Limb (tissue), 2 donors: Measurements from ENCODE around the gene SCYGR8.
A peak's percentile ranks its signal among the peaks of the same experiment; 100 is the strongest.

Experiments
- DNase-seq, 2 donors: peaks; one replicate each; pipeline ENCODE4 v3.0.0-alpha.2; 2016; ENCODE audit errors: extremely low spot score in 2 of 2

SCYGR8 gene

DNA sequence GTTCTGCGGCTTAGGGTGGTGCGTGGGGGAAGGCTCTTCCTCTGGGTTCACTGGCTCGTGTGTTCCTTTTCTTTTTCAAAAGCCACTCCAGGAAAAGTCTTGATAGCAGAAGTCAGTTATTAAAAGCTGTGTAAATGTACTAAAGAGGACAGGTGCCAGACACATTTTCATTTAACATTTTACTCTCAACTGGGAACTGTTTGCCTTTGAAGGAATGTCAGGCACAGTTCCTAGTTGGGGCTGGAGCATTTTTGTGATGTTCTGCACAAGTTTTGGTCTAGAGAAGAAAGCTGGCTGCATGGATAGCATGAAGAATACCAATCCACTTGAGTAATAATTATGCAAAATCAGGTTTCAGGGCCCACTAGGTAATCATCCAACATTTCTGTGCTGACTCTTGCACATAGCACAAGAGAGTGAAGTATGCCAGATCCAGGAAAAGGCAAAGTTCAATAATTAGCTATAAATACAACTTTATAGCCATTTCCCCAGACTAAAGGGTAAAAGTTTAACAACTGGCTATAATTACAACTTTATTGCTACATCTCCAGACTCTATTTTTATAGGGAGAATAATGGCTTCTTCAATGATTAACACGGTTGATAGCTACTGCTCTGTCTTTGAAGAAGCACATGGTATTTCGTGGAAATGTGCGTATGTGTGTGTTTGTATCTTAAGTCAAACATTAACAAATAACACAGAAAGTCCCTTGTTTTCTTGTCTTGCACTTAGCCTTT, 16.2 kb downstream of the SCYGR8 start:
- peak in 1 of 2 donors; percentile 7 for DNase-seq

GRCh38 chr2:227765788-227766372, 20.2 kb downstream of the SCYGR8 start:
- no peak for DNase-seq

DNA sequence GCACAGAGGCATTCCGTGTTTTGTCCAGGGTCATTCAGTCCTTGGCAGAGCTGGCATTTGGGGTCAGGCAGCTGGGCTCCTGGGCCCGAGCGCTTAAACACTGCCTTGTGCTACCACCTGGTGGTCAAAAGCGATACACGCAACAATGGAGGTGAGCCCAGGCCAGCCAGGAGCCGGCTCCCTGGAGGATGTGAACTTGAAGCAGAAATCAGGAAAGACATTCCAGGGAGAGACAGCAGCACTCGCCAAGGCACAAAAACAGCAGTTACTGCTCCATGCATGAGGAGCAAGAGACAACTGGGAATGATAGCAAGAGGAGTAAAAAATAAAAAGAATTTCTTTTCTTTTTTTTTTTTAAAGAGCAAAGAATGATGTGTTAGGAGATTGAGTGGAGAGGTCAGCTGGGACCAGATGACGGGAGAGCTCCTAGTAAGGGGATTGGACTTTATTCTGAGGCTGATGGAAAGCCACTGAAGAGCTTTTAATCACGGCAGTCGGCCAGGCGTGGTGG, 20.7 kb downstream of the SCYGR8 start:
- peak; percentile 75 to 81 for DNase-seq

DNA sequence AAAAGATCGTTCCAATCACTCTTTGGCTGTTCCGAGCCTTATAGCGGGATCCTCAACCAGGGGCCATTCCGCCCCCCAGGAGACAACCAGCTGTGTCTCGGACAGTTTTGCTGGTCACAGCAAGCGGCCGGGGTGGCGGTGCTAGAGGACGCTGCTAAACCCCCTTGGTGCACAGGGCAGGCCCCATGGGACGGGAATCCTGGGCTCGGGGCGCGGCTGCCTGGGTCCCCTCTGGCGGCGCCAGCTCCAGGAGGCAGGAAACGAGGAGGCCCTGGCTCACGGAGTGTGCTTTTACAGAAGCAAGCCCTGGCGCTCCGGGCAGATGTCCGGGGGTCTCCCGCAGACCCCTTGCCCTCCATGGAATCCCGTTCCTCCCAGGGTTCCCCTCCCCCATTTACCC, 22.1 kb downstream of the SCYGR8 start:
- no peak for DNase-seq

- no peak for DNase-seq
Observed at GRCh38 chr2:227772197-227772661, 26.5 kb downstream of the SCYGR8 start.

DNA sequence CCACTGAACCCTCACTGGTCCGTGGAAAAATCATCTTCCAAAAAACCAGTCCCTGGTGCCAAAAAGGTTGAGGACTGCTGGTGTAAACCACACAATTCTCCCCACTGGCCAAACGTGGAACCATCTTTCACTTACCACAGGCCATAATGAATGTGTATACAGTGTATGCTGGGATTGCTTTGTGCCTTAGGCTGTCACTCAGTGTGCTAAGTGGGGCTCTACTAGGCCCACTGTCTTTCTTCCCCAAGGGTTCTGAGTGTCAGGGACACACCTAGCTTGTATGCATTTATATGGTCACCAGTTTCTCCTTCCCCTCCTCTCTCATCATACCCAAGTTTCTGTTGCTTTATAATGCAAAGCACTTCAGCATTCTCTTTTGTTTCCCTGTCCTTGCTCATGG, 27.2 kb downstream of the SCYGR8 start:
- DNase-seq = no peak

DNA sequence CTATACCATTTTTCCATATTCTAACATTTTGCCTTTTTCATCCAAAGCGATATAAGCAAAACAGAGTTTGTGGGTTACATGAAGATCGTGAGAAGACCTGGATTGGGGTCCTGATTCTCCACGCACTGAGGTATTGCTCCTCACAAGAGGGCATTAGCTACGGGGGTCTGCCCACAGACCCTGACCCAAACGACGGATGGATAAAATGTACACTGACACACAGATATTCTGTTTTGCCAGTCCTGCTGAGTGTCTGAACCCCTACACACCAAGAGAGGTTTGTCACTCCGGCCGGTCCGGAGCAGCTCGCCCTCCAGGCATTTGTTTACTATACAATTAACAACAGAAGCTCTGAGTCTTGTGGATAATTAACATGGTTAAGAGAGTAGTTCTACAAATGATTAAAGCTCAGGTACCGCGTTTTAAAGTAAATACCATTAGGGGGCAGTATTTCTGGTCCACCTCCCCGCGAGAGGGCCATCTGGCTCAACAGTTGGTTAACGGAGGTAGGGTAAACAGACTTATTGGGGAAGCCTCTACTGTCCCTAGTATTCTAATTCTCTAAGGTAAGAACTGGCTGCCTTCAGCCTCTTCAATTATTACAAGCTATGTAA, 28.4 kb downstream of the SCYGR8 start:
- DNase-seq = no peak

DNA sequence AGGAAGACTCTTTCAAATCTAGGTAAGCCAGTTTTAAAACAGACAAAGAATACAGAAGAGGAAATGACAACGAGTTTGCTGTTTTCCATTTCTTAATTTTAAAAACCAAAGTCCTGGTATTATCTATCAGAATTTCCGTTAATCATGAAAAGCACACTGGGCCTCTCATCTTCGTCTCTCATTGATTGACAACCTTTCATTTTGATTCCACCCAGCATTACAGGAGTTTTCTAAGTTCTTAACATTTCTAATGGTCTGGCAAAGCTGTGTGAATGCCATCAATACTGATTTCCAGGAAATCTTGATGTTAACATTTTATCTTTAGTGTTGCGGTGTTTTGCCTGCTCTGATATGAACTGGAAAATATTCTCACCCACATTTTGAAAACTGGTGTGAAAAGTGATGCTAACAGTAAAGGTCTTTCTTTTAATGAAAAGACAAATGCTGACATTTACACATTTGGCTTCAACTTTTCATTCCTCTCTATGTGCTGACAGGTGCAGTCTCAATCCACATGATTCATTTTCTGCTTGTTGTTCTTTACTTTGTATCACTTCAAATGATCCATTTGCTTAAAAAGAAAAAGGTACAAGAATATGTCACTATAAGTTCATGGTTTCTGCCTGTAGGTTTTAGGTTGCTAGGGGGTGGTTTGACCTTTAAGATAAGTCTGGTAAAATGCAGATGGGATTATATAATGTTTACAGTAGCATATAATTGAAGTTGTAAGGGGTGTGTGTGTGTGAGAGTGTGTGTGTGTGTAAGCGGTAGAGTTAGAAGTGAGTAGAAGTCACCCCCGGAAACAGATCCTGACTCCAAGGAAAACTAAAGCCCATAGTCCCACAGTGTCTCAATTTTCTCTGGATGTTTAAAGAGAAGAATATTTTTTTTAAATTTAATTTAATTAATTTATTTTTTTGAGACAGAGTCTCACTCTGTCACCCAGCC, 29.5 kb downstream of the SCYGR8 start:
- no peak for DNase-seq

GRCh38 chr2:227780981-227781615, 35.4 kb downstream of the SCYGR8 start:
- DNase-seq = no peak

DNA sequence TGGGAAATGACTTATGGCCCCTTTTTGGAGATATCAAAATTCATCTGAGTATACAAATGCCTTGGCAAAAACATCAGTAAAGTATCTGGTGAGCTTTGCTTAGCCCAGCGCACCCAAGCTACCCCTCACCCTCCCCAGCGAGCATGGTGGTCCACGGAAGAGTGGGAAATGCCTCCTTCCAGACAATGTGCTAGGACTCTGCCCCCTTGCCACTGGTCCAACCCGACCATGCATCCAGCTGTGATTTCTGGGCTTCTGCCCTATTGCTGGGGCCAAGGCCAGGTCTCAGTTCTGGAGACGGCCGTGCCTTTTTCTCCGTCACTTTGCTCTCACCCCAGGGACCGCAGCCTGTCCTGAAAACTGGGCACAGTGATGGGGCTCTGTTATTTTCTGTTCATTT, 36.1 kb downstream of the SCYGR8 start:
- DNase-seq = no peak

DNA sequence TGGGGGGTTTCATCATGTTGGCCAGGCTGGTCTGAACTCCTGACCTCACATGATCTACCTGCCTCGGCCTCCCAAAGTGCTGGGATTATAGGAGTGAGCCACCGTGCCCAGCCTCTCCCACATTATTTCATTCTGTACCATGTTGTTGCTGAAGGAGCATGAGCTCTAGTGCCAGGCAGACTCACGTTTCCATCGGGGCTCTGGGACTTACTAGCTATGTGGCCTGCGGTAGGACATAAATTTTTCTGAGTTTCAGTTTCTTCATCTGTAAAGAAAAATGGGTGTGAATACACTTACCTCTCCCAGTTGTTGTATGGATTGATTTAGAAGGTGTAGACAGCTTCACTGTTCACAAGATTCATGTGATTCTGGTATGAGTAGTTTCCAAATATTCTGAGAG, 37.1 kb downstream of the SCYGR8 start:
- no peak for DNase-seq

DNA sequence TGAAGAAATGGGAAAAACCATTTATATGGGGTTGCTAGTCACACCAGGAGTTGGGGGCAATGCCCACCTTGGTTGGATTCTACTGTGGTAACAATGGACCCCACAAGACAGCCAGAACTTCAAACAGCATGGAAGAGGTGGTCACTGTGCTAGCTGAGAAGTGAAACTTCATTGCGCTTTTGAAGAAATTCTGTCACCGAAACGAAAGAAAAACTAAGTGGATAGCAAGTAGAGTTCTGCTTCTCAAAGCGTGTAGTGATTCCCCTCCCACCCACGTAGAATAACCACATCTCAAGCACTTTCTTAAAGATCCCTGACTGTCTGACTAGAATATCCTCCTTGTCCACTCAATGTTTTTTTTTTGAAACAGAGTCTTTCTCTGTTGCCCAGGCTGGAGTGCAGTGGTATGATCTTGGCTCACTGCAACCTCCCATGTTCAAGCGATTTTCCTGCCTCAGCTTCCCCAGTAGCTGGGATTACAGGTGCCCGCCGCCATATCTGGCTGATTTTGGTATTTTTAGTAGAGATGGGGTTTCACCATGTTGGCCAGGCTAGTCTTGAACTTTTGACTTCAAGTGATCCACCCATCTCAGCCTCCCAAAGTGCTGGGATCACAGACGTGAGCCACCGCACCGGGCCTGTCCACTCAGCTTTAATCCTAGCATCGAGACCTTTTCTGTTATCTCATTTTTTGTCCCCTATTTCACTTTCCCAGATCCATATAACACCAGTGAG, 37.9 kb downstream of the SCYGR8 start:
- DNase-seq = no peak

- no peak for DNase-seq
Observed at GRCh38 chr2:227785293-227785692, 39.6 kb downstream of the SCYGR8 start.

- no peak for DNase-seq
Observed at GRCh38 chr2:227788561-227789018, 42.9 kb downstream of the SCYGR8 start.

DNA sequence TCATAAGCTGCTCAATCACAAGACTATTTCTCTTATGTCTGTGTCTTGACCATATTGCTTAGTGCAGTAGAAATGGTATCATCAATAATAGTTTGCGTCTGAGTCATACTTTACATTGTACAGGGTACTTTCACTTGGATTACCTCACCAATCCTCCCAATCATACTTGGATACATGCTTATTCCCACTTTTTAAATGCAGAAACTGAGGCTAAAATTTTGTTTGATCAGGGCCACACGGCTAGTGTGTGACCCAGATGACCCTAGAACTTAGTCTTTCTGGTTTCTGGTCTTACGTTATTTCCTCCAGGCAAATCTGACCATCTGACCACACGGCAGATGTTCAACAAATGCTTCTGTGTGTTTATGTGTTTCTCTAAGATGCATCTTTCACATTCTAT, 44.1 kb downstream of the SCYGR8 start:
- DNase-seq = no peak

GRCh38 chr2:227793148-227793712, 47.5 kb downstream of the SCYGR8 start:
- DNase-seq = no peak
